HG03196 (cell line): ENCODE results near the gene IPO8.

Experiments used
- ATAC-seq: cut with Tn5 transposase; IDR thresholded peaks from one replicate; pipeline ENCODE4 v1.9.1; 2021; ENCODE audit not compliant: unreplicated experiment

IPO8 gene

DNA sequence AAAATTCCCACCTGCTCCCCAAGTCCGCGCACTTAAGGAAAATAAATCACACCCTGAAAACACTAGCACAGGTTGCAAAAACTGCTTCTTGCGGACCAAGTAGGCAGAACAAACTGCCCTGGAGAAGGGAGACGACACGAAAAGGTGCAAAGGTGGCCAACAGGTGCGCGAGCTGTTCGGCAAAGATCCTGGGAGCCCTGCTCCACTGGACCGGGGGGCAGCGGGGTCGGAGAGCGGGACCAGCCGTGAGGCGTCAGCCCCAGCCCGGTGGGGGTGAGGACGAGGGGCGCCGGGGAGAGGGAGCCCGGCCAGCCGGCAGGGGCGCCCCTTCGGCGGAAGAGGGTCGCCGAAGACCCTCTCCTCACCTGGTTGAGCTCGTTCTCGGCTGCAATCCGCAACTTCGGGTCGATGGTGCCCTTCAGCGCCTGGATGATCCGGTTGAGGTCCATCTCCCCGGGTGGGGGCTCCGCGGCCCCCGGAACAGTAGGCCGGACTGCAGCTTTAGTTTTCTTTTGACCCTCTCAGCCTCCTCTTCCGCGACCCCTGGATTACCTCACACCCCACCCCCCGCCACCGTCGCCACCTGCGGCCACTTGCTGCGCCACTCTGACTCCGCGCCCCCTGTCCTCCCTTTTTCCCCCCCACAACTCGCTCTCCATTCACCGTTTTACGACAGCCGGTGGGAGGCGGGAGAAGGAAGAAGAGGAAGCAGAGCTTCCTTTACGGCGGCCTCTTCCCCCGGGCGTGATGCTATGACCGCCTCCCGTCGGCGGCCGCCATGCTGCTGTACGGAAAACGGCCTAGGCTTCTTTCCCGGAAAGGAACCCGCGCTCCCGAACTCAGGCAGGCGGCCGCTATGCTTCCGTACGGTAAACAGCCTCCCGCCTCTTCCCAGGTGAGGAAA is at the start of gene IPO8:
Gene IPO8 (minus strand): TSS at position 671 of the 904 bp plus-strand sequence. CDS start 222 bp downstream, at position 449.
- ATAC-seq, result peak; percentile 79

DNA sequence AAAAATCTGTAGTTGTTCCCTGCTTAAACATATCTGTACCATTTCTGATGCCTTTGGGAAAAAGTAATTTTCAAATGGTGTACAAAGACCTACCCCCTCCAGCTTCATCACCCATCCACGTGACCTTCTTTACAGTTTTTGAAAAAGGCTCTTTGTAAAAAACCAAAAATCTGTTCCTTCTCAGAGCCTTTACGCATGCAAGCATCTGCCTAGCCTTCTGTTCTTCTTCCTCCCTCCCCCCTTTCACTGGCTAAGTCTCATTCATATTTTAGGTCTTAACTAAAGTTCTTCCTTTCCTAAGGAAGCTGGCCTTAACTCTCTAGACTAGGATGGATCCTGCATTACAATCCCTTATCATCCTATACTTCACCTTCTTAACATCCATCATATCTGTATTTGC is 48.7 kb upstream of the IPO8 start:
- no peak for ATAC-seq

DNA sequence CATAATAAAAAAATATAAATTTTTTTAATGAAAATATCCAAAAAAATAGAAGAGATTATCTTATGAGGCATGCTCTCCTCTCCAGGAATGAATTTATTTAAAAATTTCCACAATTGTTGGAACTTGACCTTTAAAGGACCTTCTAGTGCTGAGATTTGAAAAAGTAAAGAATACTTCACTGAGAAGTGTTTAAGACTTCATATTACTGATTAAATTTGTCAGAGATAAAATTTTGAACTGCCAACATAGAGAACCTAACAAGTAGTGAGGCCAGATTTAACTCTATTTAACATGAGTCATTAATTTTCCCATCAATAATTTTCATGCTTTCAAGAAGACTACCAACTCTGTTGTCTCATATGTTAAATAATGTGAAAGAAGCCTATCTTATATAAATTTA is 44.6 kb upstream of the IPO8 start:
- no peak for ATAC-seq

- no peak for ATAC-seq
Measured at GRCh38 chr12:30739020-30739419, 43.4 kb upstream of the IPO8 start.

DNA sequence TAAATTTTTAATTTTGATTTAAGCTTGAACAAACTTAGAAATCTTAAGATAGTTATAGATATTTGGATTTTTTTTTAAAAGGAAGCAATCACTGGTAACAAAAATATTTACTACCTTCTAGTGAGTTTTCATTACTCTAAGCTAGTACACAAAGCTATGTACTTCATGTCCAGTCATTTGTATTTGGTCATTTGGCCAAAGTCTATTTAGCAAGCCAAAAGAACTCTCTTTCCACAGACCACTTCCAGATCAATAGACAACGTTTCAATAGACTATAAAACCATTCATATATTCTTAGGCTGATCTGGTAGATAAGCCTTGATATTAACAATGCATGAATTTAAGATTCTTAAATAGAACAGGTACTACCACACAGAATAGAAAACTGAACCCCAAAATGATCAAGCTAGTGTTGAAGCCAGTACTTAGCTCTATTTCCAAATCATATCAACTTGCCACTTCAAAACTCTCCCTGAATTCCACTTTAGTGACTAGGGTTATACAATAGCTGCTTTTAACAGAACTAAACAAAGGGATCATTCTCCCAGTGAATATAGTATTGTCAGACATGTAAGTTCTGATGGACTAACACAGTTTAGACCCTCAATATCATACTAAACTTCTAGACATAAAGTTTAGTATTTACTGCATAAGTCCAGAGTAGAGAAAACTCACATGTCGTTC is 37.4 kb upstream of the IPO8 start:
- ATAC-seq, result no peak

- no peak for ATAC-seq
Measured at GRCh38 chr12:30730011-30730410, 34.3 kb upstream of the IPO8 start.

GRCh38 chr12:30729547-30729946 is 33.9 kb upstream of the IPO8 start:
- ATAC-seq, result no peak

- ATAC-seq, result no peak
Measured at GRCh38 chr12:30726647-30727046, 31.0 kb upstream of the IPO8 start.

- ATAC-seq, result no peak
Measured at GRCh38 chr12:30725739-30726138, 30.1 kb upstream of the IPO8 start.

DNA sequence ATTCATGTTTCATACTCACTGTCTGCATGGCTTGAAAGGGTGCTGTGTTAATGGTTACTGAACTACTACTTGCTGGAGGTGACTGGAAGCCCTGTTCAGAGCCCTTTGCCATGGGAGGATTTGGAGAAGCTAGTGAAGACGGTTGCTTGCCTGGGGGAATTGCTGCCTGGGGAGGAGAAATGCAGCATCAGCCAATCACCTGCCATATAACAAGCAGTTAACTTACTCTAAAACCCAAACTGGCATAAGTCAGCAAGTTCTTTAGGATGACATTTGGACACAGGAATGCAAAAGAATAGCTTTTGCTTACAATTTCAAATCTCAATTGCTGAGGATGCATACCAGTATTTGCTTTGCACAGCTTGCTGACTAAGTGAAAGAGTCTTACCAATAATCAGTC is 23.4 kb upstream of the IPO8 start:
- ATAC-seq, result no peak

GRCh38 chr12:30707613-30708342 is 12.1 kb upstream of the IPO8 start:
- no peak for ATAC-seq

DNA sequence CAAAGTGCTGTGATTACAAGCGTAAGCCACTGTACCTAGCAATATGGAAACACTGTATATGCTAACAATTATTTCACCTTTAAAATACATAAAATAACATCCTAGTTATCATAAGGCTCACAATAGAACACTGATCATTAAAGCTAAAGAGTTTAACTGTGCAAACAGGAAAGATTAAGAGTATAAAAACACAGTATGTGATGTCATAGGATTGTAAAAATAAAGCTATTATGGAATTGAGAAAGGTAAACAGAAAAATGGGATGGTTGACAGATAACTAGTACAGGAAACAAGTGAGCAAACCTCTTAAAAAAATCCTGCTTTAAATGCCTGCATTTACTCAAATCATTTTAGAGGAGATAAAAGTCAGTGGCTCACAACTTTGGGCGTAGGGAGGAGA is 10.8 kb upstream of the IPO8 start:
- ATAC-seq, result no peak

DNA sequence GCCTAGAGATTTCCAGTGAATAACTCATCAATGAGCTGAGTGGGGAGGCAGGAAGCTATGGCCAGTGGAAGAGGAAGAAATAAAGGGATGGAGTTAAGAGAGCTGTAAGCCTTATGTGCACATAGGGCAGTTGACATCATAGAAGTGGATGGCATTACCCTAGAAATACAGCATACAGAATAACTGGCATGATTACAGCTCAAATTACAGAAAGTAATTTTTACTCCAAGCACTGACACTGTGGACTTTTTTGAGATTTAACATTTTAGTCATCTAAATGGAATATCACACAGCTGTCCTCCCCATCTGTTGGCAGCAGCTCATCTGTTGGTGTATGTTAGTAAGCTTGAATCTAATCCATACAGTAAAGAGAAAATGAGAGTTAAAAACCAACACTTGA is 5.4 kb upstream of the IPO8 start:
- ATAC-seq, result no peak

DNA sequence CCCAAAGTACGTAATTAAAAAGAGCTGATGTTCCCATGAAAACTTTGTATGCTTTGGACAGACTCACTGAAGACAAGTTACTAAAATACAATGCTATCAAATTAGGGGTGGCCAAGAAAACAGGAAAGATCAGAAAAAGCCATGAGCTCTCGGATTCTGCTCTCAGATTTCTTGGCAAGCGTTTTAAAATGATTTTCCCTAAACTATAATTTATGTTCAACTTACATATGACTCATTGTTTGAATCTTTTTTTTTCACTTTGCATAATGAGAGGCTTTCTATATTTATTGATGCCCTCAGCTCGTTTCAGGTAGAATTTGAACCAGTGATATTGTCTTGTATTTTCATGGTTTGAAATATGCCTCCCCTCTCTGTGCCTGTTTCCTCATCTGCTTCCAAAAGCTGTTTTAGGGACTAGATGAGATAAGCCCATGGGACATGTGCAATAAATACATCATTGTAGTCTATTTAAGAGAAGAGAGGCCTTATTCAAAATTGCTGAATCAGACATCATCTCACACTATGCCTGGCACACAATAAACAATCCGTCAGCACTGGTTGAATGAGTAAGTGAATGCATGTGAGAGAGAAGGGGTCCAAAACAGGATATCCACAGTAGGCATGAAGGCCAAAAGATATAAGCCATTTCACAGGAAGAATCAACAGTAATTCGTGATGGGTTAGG is 4.7 kb upstream of the IPO8 start:
- no peak for ATAC-seq

DNA sequence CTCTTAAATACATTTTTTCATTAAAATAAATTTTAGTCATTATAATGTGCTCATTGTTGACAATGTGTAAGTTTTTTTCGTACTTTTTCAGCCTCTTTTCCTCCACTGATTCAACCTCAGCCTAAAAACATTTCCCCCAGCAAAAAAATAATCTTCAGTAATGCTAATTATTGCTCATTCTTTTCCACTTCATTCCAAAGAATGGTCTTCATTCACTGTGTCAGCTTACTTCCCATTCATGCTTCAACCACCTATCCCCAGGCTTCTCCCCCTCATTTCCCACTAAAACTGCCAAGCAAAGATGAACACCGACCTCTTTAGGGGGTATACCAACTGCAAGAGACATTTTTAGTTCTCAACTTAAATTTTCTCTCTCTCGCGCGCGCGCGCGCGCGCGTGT is 2.7 kb upstream of the IPO8 start:
- ATAC-seq, result no peak

GRCh38 chr12:30696943-30697342 is 1.3 kb upstream of the IPO8 start:
- no peak for ATAC-seq

DNA sequence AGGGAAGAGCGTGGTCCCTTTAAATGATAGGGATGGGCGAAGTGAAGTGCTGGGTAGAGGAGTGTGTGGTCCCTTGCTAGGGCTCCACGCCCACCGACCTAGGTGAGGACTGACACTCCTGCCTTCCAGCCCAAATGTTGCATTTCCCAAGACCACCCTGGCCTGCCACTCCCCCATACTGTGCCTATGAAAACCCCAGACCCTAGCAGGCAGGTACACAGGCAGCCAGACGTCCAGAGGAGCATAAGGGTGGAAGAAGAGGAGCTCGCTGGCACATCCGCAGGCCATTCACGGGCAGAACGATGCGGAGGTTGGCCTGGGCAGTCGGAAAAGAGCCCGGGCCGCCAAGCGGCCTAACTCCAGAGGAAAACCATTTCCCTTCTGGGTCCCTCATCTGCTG is 817 bp upstream of the IPO8 start:
- ATAC-seq, result no peak

- peak; percentile 11 for ATAC-seq
Measured at GRCh38 chr12:30696103-30696408, 387 bp upstream of the IPO8 start.

DNA sequence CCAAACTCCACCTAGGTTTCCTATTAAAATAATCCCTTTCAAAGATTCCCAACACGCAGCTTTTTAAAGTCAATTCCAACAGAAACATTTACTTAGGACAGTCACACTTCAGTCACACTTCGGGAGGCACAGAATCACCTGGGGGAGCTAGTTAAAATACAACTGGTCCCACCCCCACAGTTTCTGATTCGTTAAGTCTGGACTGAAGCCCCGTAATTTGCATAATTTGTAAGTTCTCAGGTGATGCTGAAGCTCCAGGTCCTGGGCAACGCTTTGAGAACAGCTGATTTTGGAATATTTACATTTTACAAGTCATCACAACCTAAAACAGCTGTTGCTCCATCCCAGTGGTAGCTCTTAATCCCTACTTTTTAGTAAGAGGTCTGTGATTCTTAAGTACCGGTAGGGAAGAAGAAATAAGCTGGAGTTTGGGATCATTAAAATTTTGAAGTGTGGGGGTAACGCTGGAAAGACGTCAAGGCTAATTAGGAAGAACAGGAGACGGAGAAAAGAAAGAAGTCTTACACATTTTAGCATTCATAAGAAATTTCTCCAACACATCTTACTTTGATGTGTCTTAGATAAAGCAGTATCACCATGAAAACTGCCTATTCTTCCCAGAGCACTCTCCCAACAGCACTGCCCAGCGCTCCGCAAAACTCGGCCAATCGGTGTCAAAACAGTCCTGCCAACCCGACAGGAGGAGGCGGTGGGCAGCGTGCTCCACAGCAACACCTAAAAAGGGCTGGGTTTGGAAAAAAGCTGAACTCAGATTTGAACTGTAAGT is 1.1 kb downstream of the IPO8 start:
- peak; percentile 30 for ATAC-seq

GRCh38 chr12:30692470-30692869 is 3.2 kb downstream of the IPO8 start:
- ATAC-seq, result no peak
